Activated CD8-positive, alpha-beta memory T cell treated with anti-CD3 and anti-CD28 coated beads for 1 hour (primary cell): ENCODE measurements around the gene AKR1A1.

ENCODE experiments used
- DNase-seq, 2 donors: peaks; one replicate each; pipeline ENCODE4 v3.0.0-alpha.2; 2020; ENCODE audit warnings: low read depth in 1 of 2; ENCODE audit errors: extremely low read depth in 1 of 2

The AKR1A1 gene

DNA sequence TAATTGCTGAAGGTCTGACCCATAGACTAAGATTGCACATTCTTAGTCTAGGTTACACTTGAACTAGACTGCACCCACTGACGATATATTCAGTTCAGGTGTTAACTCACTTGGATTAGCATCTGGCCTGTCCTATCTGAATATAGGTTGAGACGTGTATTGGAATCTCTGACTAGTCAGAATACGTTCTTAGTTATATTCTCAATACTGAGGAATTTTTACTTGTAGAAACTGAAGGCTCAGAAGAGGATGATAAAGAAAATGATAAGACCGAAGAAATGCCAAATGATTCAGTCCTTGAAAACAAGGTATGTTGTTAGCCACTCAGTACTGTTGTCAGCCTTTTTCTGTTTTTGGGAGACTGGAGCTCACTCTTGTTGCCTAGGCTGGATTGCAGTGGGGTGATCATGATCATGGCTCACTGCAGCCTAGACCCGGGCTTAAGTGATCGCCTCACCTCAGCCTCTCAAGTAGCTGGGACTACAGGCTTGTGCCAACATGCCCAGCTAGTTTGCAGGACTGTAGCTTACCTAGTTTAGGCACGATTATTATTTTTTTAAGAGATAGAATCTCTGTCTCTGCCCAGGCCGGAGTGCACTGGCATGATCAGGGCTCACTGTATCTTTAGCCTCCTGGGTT lies 62.4 kb downstream of the AKR1A1 start:
- DNase-seq, result no peak

DNA sequence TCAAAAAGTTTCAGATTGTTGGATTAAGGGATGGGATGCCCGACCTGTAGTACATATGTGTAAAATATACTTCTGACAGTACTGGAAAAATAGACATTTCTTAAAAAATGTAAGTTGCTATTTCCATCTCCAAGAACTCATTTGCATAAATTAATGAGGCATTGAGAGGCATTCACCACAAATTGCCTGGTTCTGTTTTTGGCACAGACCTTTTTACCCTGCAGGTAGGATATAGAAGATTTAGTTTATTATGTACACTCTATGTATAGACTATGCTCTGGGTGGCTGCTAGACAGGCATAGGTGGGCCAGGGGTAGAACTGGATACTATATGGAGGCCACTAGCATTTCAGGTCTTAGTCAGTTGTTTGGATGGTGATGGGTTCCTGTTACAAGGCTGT lies 65.3 kb downstream of the AKR1A1 start:
- no peak for DNase-seq

DNA sequence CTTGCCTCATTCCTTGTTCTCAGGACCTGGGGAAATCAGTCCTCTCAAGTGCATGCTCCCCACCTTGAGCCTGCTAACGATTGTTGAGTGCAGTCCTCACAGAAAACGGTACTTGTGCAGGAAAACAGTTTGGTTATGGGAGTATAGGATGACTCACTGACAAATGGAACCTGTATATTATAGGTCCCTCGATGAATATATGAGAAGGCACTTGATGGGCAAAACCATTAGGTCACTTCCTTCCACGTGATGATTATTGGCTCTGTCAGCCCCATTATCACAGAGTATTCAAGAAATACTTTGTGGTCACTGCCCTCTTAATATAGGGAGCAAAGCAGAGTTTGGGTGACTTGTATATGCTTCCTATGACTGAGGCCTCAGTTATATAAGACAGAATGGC lies 67.0 kb downstream of the AKR1A1 start:
- no peak for DNase-seq

DNA sequence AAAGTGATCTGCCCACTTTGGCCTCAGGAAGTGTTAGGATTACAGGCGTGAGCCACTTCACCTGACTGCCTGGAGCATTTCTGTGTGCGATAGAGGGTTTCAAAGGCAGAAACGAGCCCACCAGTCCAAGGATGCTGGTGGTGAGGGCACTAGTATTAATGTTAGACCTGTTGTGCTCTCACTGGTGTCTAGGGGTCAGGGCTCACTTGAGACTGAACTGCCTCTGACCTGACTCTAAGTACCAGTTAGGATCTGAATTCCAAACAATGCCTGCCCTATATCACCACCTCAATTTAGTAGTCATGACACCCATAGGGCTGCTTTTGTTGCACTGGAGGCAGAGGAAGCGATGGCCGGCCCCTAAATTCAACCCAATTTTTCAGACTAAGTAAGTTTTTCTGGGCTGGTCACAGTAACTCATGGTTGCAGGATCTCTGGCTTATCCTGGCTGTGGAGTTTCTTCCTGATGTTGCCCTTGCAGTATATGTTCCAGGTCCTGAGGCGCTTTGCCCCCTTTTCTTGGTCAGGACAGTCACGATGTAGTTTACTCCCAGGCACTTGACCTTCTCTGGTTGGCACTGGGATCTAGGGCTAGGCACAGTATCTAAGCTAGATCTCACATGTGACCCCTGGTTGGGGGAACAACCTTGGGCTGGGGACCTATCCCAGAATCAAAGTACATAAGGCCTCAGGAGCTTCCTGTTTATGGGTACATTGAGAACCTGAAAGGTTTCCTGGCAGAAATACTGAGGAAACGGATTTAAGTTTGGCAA lies 68.7 kb downstream of the AKR1A1 start:
- DNase-seq, result no peak
